Measurements from ENCODE around the gene VSIR.

DNA sequence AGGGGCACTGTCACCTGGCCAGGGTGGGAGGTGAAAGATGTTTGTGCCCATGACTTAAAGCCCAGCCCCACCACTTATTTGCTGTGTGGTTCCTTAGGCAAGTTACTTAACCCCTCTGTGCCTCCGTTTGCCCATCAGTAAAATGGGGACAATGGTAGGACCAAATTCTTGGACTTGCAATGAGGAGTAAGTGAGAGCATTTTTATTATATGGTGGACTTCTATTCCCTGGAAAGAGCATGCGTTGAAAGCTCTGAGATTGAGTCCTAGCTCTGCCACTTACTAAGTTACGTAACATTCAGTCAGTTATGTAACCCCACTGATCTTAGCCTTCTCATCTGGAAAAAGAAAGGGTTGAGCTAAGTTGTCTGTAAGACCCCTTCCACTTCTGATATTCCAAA lies 18.8 kb downstream of the VSIR start:
- TF ChIP-seq EZH2 (IDR thresholded peaks at IDR 0.05): no peak
- TF ChIP-seq, protein P1, sequence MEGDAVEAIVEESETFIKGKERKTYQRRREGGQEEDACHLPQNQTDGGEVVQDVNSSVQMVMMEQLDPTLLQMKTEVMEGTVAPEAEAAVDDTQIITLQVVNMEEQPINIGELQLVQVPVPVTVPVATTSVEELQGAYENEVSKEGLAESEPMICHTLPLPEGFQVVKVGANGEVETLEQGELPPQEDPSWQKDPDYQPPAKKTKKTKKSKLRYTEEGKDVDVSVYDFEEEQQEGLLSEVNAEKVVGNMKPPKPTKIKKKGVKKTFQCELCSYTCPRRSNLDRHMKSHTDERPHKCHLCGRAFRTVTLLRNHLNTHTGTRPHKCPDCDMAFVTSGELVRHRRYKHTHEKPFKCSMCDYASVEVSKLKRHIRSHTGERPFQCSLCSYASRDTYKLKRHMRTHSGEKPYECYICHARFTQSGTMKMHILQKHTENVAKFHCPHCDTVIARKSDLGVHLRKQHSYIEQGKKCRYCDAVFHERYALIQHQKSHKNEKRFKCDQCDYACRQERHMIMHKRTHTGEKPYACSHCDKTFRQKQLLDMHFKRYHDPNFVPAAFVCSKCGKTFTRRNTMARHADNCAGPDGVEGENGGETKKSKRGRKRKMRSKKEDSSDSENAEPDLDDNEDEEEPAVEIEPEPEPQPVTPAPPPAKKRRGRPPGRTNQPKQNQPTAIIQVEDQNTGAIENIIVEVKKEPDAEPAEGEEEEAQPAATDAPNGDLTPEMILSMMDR (IDR thresholded peaks at IDR 0.05): no peak

All from neural progenitor cell (in vitro differentiated cells).